NCI-H1105 (cell line): ENCODE measurements around the gene MPZL3.
"Not testable (repeated sequence)": the region's sequence is repeated elsewhere in the genome, so short reads cannot be mapped to it uniquely, and the experiment has no call there.

Source experiments
- DNase-seq: peaks from one replicate; lab custom pipeline; 2025; lab: John Stamatoyannopoulos, UW

MPZL3 gene

DNA sequence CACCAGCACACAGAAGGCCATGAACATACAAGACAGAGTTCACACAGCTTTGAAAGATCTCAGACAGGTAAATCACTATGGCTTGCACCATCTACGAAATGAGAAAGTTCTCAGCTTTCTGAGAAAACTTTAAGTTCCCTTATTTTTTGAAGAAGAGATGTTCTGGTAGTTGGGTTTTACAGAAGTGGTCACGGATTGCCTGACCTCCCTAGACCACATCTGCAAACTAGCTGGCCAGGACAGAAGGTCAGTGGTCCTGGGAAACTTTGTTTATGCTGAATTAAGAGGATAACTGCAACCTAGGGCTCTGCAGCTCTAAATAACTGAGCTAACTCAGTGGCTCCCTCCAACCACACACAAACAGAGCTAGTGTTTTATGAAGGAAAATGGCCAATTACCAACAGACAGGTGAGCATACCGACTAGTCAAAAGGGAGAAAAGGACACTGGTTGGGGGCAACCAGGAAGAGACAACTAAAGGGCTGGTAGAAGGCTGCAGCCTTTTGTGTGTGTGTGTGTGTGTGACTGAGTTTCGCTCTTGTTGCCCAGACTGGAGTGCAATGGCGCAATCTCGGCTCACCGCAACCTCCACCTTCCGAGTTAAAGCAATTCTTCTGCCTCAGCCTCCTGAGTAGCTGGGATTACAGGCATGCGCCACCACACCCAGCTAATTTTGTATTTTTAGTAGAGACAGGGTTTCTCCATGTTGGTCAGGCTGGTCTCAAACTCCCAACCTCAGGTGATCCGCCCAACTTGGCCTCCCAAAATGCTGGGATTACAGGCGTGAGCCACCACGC, 67.2 kb downstream of the MPZL3 start:
- no peak for DNase-seq

- not testable (repeated sequence) for DNase-seq
Measured at GRCh38 chr11:118183691-118184090, 68.5 kb downstream of the MPZL3 start.

- DNase-seq = no peak
Measured at GRCh38 chr11:118180300-118180703, 71.9 kb downstream of the MPZL3 start.

DNA sequence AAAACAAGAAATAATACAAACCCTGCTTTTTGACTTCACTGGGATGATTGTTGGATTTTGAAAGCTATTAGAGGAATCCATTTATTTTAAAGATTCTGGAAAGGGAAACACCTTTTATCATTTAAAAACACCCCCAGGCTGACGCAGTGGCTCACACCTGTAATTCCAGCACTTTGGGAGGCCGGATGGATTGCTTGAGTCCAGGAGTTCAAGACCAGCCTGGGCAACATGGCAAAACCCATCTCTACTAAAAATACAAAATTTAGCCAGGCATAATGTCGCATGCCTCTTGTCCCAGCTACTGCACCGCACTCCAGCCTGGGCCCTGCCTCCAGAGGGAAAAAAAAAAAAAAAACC, 75.4 kb downstream of the MPZL3 start:
- DNase-seq = no peak
